ENCODE measurements around the gene SLC16A9. TPM values are rescaled to one million over a fixed set of nuclear protein-coding genes. Genes with fewer than 3 reads are reported as not detected.
"Not testable (repeated sequence)": the region's sequence is repeated elsewhere in the genome, so short reads cannot be mapped to it uniquely, and the experiment has no call there.

Gene SLC16A9
- total RNA-seq, 1 donor from 2014 or later: 1.1 TPM

- no peak for DNase-seq (ENCODE audit: low read depth)
These were observed 33.8 kb downstream of the SLC16A9 start for GRCh38 chr10:59675812-59676211.

- peak; percentile 65 for DNase-seq (ENCODE audit: low read depth)
These were observed 35.3 kb downstream of the SLC16A9 start for GRCh38 chr10:59674215-59674836.

GRCh38 chr10:59672150-59672875 lies 37.3 kb downstream of the SLC16A9 start:
- DNase-seq (ENCODE audit: low read depth): no peak

GRCh38 chr10:59670269-59670668 lies 39.4 kb downstream of the SLC16A9 start:
- DNase-seq (ENCODE audit: low read depth): no peak

- DNase-seq (ENCODE audit: low read depth): no peak
These were observed 41.6 kb downstream of the SLC16A9 start for GRCh38 chr10:59668096-59668495.

GRCh38 chr10:59666310-59666709 lies 43.3 kb downstream of the SLC16A9 start:
- DNase-seq (ENCODE audit: low read depth): no peak

GRCh38 chr10:59663213-59663612 lies 46.4 kb downstream of the SLC16A9 start:
- DNase-seq (ENCODE audit: low read depth): not testable (repeated sequence)

- DNase-seq (ENCODE audit: low read depth): no peak
These were observed 51.9 kb downstream of the SLC16A9 start for GRCh38 chr10:59657724-59658123.

- no peak for DNase-seq (ENCODE audit: low read depth)
These were observed 54.3 kb downstream of the SLC16A9 start for GRCh38 chr10:59655309-59655708.

- DNase-seq (ENCODE audit: low read depth): no peak
These were observed 55.6 kb downstream of the SLC16A9 start for GRCh38 chr10:59654007-59654406.

GRCh38 chr10:59651902-59652301 lies 57.7 kb downstream of the SLC16A9 start:
- no peak for DNase-seq (ENCODE audit: low read depth)

GRCh38 chr10:59649606-59650346 lies 59.9 kb downstream of the SLC16A9 start:
- DNase-seq (ENCODE audit: low read depth): no peak

- peak; percentile 49 for DNase-seq (ENCODE audit: low read depth)
These were observed 60.9 kb downstream of the SLC16A9 start for GRCh38 chr10:59648711-59649201.

GRCh38 chr10:59644841-59645240 lies 64.8 kb downstream of the SLC16A9 start:
- no peak for DNase-seq (ENCODE audit: low read depth)

- not testable (repeated sequence) for DNase-seq (ENCODE audit: low read depth)
These were observed 68.0 kb downstream of the SLC16A9 start for GRCh38 chr10:59641688-59642087.

- DNase-seq (ENCODE audit: low read depth): no peak
These were observed 74.0 kb downstream of the SLC16A9 start for GRCh38 chr10:59635502-59636290.

- no peak for DNase-seq (ENCODE audit: low read depth)
These were observed 75.5 kb downstream of the SLC16A9 start for GRCh38 chr10:59634102-59634501.

- DNase-seq (ENCODE audit: low read depth): no peak
These were observed 76.6 kb downstream of the SLC16A9 start for GRCh38 chr10:59633063-59633462.

GRCh38 chr10:59631882-59632807 lies 77.5 kb downstream of the SLC16A9 start:
- peak; percentile 8 for DNase-seq (ENCODE audit: low read depth)

- no peak for DNase-seq (ENCODE audit: low read depth)
These were observed 78.4 kb downstream of the SLC16A9 start for GRCh38 chr10:59631237-59631636.

- DNase-seq (ENCODE audit: low read depth): no peak
These were observed 80.7 kb downstream of the SLC16A9 start for GRCh38 chr10:59628965-59629364.
